Forelimb muscle (tissue), 1 donor: ENCODE results near the gene JTB. TPM values are rescaled to one million over a fixed set of nuclear protein-coding genes. Genes with fewer than 3 reads are reported as not detected.

Experiments
- DNase-seq: peaks from one replicate; pipeline ENCODE4 v3.0.0-alpha.2; 2013; ENCODE audit warnings: low read depth
- polyA plus RNA-seq: library from polyadenylated mRNA; unstranded; fragments of 120-200 nt; gene quantifications from one replicate; pipeline ENCODE4 v1.2.1, GENCODE V29; 2013; ENCODE audit not compliant: insufficient read length

JTB gene
- polyA plus RNA-seq, 1 donor, result 75.7 TPM

- no peak for DNase-seq
Observed at GRCh38 chr1:153933430-153933829, 44.0 kb downstream of the JTB start.

- DNase-seq, result no peak
Observed at GRCh38 chr1:153932156-153933131, 45.0 kb downstream of the JTB start.

DNA sequence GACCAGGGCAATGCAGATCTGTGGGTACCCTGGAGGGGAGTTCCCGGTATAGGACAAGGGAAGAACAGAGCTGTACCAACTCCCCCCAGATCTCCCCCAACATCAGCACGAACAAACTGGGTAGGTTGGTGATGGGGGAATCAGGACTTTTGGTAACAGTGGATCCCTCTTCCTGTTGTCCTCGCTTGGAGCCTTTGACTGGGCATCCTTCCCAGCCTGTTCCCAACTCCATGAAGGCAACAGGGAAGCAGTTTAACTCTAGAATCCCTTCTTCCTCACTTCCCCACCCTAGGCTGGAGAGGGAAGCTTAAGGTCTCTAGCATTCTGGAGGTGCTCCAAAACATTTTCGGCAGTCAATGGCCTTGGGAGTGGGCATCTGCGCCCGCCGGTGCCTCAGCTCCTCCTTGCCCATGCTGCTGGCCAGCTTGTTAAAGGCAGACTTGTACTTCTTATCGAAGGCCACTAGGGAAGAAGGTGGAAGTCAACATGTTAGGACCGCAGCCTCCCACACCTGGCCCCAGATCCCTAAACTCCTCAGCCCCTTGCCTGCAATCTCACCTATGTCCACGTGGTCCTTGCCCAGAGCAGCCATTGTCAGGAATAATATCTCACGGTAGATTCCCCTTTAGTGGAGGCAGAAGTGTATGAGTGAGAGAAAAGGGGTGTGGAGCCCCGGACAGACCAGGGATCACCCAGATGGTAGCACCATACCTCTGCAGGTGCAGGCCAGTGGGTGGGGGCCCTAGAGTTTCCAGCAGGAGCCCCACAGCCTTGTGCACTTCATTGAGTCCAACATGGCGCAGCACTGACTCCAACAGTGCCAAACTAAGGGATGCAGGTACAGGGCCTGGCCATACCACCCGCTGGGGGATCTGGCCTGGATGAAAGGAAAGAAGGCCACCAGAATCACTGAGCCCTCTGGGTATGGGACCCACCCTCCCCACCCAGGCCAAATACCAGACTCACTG lies 47.2 kb downstream of the JTB start:
- no peak for DNase-seq

- DNase-seq, result no peak
Observed at GRCh38 chr1:153929426-153929825, 48.0 kb downstream of the JTB start.

DNA sequence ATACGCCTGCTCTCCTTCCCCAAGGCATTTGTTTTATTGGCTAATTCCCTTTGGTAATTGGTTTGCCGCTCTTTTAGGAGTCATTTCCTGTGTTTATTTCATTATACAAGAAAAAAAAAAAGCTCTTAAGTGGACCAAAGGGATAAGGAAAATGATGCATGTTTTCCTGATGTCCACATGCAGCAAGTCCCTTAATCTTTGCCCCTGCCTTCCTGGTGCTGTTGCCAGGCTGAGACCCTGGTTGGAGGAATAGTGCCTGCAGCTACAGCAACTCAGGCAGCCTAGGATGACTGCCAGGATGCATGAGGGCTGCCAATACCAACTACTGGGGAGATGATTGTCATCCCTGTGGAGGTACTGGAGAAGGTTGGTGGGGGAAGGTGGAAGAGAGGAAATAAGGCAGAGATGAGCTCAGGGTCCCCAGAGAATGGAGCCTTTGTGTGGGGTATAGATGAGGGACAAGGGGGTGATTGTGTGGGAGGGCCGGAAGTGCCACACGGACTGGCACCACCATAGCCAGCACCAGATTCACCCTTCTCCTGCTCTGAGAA lies 48.6 kb downstream of the JTB start:
- DNase-seq, result no peak

DNA sequence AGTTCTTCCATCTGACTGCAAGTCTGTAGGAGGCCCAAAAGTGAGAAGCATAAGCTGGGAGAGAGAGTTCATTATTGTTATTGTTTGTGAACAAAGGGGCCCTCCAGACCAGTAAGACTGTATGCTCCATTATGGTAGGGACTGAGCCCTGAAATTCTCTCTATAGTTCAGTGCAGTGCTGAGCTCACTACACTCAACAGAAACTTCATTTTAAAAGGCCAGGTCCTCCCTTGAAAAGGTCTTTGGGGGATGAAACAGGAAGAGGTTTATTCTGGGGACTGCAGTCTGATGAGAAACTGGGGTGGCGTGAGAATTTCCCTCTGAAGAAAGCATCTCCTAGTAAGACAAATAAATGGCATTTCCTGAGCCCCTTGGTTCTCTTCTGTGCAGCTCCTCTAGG lies 49.2 kb downstream of the JTB start:
- no peak for DNase-seq

GRCh38 chr1:153926405-153926804 lies 51.1 kb downstream of the JTB start:
- DNase-seq, result no peak

Other genes with a start within 250 kb of the JTB start
- gene INTS3, start 249.6 kb downstream of the JTB start, polyA plus RNA-seq, result 39.2 TPM
- gene SLC27A3, start 202.3 kb downstream of the JTB start, polyA plus RNA-seq, result 18.1 TPM
- gene GATAD2B, start 54.7 kb downstream of the JTB start, polyA plus RNA-seq, result 18.1 TPM
- 28.6 TPM for gene DENND4B, start 31.0 kb downstream of the JTB start, polyA plus RNA-seq
- 23.5 TPM for gene CRTC2, start 19.1 kb downstream of the JTB start, polyA plus RNA-seq
- 37.4 TPM for gene SLC39A1, start 14.1 kb downstream of the JTB start, polyA plus RNA-seq
- gene CREB3L4, start 9.8 kb downstream of the JTB start, polyA plus RNA-seq, result 11.1 TPM
- gene RAB13, start 8.7 kb upstream of the JTB start, polyA plus RNA-seq, result 70.3 TPM
- 3,622 TPM for gene RPS27, start 13.1 kb upstream of the JTB start, polyA plus RNA-seq
- gene NUP210L, start 177.4 kb upstream of the JTB start, polyA plus RNA-seq, result 0.03 TPM
- 535 TPM for gene TPM3, start 214.4 kb upstream of the JTB start, polyA plus RNA-seq
- not detected for gene CFAP141, start 228.7 kb upstream of the JTB start, polyA plus RNA-seq
- gene UBAP2L, start 243.3 kb upstream of the JTB start, polyA plus RNA-seq, result 97.8 TPM